ENCODE results near the gene CTBP2.
A peak's percentile ranks its signal among the peaks of the same experiment; 100 is the strongest.

The CTBP2 gene

DNA sequence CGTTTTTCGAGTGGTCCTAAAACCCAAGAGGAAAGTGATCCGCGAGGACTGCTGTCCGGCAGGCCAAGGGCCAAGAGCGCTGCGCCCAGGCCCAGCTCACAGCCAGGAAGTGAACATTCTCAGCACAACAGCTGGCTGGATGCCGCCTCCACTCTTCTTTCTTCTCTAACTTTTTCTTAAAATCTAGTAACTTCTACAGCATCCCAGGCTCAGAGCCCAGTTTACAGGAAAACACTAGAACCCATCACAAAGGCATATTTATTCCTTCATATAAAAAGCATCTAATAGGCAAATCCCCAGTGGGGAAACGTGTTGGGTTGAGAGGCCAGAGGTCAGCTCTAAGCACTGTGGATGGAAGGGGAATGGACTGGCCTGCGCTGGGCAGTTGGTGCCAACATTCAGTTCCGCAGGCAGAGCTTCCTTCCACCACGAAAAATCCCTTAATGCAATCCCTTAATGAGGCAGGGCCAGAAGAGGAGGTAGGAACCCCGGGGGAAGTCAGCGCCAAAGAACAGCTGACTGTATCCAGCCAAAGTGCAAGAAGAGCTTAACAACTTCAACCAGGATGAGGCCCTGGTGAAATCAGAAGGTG, 143.7 kb downstream of the CTBP2 start:
- peak; percentile 41 for DNase-seq

- no peak for DNase-seq
Observed at GRCh38 chr10:125016123-125016522, 144.2 kb downstream of the CTBP2 start.

DNA sequence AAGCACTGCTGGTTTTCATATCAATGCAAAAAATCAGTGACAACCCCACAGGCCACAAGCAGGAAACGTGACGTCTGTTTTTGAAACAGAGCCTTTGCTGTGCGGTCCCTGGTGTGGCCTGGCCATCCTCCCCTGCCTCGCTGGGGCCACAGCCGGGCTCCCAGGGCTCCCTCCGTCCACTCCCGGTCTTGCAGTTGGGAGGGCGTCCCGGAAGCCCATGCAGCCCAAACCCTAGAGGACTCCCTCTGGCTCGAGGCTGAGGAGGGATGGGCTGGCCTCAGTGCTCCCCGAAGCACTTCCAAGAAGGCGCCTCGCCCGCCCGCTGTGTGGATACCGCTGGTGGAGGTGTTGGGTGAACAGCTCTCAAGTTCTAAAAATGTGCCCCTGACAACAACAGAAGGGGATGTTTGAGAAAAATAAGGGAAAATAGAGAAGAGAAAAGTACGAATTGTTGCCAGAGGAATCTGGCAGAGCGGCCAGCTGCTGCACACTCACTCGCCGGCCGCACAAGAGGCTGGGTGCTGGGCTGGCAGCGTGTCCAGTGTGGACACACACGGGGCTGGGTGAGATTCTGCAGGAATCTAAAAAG, 144.9 kb downstream of the CTBP2 start:
- no peak for DNase-seq

DNA sequence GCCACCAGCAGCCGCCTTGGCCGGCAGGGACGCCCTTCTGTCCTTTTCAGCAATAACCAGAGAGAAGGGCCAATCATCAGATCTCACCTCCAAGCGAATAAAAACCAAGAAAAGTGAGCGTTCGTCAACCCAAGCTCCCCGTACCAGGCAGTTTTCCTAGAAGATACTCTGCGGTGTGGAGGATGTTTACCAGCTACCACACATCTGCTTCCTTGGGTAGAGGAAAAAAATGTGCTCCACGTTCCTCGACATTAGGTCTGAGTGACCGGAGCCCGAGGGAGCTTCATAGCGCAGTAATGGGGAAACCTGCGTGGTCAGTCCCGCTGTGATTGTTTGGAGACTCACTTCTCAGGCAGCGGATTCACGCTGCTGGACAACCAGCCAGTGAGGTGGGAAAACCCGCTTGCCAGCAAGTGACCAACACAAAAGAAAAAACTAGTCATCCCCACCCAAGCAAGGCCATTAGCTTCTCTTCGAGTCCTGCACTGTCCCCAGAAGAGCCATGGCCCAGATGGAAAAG, 145.5 kb downstream of the CTBP2 start:
- no peak for DNase-seq

GRCh38 chr10:125014086-125014830, 146.1 kb downstream of the CTBP2 start:
- DNase-seq, result no peak

- DNase-seq, result no peak
Observed at GRCh38 chr10:125013529-125013872, 146.9 kb downstream of the CTBP2 start.

- no peak for DNase-seq
Observed at GRCh38 chr10:125012851-125013528, 147.4 kb downstream of the CTBP2 start.

GRCh38 chr10:125011926-125012705, 148.2 kb downstream of the CTBP2 start:
- no peak for DNase-seq

GRCh38 chr10:125011171-125011925, 149.0 kb downstream of the CTBP2 start:
- DNase-seq, result no peak

- no peak for DNase-seq
Observed at GRCh38 chr10:125010362-125010761, 150.0 kb downstream of the CTBP2 start.

GRCh38 chr10:125009661-125010161, 150.7 kb downstream of the CTBP2 start:
- no peak for DNase-seq

DNA sequence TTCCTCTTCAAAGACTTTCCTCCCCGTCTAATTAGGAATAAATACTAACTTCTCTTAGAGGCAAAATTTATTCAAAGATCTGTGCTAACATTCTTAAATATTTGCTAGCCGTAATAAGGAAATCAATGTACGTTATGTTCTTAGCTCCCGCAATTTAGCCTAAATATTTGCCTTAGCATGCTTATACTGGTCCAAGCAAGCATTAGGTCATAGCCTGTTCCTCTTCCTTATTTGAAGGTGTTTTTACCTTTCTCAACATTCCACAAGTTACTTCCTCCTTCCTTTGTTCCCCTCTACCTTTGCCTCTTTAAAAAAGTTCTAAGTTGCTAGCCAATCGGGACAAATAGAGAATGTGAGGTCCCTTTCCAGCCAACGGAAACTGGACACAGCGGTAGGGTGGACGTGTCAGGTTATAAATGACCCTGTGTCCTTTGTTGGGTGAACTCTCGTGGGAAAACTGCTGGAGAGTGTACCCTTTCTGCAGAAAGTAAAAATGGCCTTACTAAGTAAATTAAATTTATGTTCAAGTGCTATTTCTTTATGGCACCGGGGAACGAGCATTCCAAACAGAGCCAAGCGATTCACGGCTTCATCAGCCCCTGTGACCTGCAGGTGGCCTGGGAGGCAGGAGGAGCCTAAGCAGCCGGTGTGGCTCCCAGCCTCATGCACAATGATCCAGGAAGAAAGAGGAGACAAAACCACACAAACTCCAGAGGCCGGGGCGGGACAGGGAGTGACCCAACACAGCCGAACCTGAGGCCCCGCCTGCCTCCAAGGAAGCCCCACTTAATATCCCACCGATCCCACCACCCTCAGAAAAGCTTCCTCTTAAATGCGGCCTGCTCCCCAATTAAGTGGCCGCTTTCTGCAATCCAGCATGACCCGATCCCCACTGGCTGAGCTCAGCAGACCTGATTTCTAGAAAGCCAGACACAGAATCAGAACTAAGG, 151.4 kb downstream of the CTBP2 start:
- no peak for DNase-seq

DNA sequence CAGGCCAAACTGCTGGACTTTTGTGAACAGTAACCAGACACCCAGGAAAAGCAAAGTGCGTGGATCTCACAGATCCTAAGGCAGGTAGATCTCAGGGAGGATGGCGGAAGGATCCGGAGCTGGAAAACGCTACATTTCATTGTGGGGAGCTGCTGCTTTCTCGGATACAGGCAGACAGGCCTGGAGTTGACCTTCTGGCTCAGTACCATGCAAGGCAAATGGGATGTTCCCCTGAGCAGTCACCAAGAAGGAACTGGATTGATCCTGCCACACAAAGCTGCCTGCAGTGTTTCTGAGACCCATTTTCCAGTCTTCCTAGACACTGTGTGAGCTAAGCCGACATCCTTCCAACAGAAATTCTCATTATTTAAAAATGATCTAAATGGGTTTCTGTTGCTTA, 152.9 kb downstream of the CTBP2 start:
- DNase-seq, result no peak

- peak; percentile 66 for DNase-seq
Observed at GRCh38 chr10:125006921-125007426, 153.4 kb downstream of the CTBP2 start.

DNA sequence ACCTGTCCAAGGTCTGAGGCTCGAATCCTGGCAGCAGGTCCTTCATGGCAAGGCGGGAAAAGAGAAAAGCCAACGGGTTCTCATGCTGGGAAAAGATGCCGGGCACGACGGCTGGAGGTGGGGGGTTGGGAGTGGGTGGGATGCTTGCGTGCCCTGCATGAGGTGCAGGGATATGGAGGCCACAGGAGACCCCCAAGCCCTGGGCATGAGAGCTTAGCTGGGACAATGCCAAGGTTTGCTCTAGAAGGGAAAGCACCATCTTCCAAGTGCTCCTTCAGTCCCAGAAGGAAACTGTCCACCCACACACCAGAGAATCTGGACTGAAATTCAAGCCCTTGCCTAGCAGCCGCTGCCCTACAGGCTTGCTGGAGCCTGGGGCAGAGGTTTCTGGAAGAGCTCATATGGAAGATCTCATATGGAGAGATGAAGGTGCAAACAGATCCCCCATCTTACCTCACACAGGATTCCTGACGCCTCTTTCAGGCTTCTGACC, 154.1 kb downstream of the CTBP2 start:
- no peak for DNase-seq

- peak; percentile 64 for DNase-seq
Observed at GRCh38 chr10:125005312-125006187, 154.8 kb downstream of the CTBP2 start.

DNA sequence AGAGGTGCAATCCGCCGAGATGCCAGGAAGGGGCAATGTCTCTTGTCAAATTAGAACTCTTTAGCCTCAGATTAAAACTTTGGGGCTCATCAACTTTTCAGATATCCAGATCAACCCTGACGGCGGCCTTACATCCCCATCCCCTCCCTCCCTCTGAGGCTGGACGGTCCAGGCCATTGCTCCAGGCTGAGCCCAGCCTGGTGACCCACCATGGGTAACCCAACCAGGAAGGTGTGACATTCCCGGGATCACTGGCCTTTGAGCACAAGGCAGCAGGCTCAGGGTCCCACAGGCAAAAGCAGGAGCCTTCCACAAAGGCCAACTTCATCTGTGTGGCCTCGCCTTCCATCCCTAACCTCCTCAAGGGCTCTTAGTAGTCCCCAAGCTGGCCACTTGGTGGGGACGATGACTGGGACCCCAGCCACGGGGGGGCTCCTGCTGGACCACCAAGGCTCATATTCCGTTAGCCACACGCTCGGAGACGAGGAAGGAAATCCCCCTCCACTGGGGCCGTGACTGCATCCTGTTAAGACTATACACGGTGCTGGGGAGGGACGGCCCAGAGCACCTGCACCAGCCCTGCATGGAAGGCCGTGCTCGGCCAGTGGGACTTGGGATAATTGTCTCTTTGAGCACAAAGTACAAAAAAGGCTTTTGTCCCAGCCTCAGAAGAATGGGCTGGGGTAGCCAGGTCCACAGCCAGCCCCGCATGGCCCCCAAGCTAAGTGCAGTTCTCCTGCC, 155.6 kb downstream of the CTBP2 start:
- DNase-seq, result no peak

DNA sequence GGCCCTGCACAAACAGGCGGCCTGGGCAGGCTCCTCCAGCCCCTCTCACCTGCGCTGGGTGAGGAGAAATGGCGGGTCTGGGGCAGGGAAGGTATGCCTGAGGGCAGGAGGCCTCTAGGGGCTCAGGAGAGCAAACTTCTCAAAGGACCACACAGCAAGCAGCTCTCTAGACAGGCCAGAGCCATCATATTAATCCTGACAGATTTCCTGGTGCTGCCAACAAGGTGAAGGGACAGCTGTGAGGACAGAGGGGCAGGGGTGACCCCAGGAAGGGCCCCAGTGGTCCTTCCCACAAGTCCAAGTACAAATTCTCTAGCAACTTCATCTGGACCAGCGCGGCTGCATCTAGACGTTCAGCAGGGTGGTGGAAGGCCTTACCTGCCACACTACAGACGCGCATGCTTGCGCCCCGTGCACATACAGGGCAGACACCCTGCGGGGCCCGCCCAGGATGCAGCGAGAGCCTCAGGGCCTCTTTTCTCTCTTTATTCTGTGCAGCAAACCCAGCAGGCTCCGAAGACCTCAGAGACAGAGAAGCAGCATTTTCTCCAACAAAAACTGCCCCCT, 156.4 kb downstream of the CTBP2 start:
- DNase-seq, result no peak

Measured in eye (tissue), 1 donor.